ENCODE results near the gene WWOX. TPM values are rescaled to one million over a fixed set of nuclear protein-coding genes. Genes with fewer than 3 reads are reported as not detected.

Gene WWOX
- total RNA-seq, 1 donor from 2014 or later = 12.6 TPM

DNA sequence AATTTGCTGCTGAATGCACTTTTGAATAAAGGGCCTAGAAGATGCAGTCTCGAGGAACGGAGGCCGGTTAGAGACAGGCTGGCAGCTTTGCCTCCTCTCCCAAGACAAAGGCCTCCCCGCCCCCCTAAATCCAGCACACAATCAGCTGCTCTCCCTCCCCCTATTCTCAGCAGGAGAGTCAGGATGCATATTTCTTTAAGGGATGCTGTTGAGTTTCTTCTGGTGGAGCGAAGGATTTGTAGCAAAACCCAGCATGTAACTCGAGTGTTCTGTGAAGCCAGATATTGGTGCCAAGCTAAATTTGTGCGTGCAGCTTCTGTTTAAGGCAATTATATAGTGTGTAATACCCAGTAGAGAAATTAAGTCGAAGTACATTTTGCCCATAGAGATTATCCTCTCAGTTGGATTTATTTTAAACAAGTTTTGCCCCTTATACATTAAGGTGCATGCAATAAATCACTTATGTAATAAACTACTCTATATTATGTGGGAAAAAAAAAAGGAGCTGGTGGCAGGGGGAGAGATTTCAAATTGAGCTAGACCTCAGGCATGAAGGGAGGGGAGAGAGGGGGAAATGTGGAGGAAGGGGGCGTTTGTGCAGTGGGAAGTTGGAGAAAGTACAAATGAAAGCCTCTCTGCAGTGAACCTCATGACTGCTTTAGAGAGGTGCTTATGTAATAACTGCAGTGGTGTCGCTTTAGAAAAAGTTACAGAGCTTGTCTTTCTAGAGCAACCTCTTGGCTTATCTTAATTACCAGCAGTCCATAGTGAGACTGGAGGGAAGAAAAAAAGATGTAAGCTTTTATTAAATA lies 901.9 kb downstream of the WWOX start:
- Histone ChIP-seq H3K36me3 (ENCODE audit: control insufficient read depth, insufficient read depth, low read length) (no peaks in the 10 kb centered on the region), H3K27me3 (ENCODE audit: control insufficient read depth, insufficient read depth, low read length) (no peaks in the 10 kb centered on the region), H3K4me3 (ENCODE audit: low read depth, low read length) (no peak overlapping the region)
- DNase-seq (ENCODE audit: low read depth) = no peak
- TF ChIP-seq, protein P1, sequence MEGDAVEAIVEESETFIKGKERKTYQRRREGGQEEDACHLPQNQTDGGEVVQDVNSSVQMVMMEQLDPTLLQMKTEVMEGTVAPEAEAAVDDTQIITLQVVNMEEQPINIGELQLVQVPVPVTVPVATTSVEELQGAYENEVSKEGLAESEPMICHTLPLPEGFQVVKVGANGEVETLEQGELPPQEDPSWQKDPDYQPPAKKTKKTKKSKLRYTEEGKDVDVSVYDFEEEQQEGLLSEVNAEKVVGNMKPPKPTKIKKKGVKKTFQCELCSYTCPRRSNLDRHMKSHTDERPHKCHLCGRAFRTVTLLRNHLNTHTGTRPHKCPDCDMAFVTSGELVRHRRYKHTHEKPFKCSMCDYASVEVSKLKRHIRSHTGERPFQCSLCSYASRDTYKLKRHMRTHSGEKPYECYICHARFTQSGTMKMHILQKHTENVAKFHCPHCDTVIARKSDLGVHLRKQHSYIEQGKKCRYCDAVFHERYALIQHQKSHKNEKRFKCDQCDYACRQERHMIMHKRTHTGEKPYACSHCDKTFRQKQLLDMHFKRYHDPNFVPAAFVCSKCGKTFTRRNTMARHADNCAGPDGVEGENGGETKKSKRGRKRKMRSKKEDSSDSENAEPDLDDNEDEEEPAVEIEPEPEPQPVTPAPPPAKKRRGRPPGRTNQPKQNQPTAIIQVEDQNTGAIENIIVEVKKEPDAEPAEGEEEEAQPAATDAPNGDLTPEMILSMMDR (IDR thresholded peaks at IDR 0.05; ENCODE audit: insufficient read depth, low read length, severe bottlenecking) = no peak
- no peak for FAIRE-seq

DNA sequence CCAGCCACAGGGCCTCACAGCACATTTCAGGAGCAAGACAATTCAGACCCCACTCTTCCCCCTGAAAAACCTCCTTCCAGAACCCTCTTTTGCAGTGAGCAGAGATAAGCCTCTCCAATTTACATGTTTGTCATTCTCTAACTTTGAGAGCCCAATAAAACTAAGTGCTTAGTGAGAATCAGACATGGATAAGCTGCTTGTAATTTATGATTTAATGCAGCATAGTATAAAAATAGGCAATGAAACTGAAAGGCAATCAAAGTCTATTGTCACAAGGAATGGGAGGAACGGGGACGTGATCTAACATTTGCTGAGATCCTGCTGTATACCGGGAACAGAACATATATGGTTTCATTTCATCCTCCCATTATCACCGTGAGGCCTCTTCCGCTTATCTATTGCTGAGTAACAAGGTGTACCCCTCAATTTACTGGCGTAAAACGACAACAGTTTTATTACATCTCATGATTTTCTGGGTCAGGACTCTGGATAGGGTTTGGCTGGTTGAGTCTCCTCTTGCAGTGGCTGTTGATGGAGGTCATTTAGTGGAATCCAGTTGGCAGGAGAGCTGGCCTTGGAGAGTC lies 903.7 kb downstream of the WWOX start:
- DNase-seq (ENCODE audit: low read depth) (no peak), FAIRE-seq (no peak)
- Histone ChIP-seq H3K4me3 (ENCODE audit: low read depth, low read length) (no peak overlapping the region), H3K27me3 (ENCODE audit: control insufficient read depth, insufficient read depth, low read length) (no peaks in the 10 kb centered on the region), H3K36me3 (ENCODE audit: control insufficient read depth, insufficient read depth, low read length) (no peaks in the 10 kb centered on the region)
- TF ChIP-seq, protein P1 (IDR thresholded peaks at IDR 0.05; ENCODE audit: insufficient read depth, low read length, severe bottlenecking) = no peak

DNA sequence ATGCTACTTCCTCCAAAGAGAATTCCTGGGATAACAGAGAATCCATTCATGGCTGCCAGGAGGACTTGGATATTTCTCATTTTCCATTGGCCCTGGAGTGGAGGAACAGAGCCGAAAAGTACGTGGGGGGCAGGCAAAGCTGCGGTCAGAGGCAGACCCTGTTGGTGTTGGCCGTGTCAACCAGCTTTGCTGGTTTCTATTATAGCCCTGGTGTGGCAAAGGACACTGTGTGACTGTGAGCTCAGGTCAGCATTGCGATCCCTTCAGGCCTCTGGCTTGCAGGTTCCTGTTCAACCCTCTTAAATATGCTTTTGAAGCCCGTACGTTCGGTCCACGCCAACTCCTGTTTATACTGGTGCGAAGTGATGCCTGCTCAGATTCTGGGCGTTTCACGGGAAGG lies 904.9 kb downstream of the WWOX start:
- TF ChIP-seq, protein P1 (IDR thresholded peaks at IDR 0.05; ENCODE audit: insufficient read depth, low read length, severe bottlenecking) = no peak
- no peak for FAIRE-seq
- no peak overlapping the region for H3K4me3 ChIP-seq (ENCODE audit: low read depth, low read length)
- H3K27me3 ChIP-seq (ENCODE audit: control insufficient read depth, insufficient read depth, low read length) = no peaks in the 10 kb centered on the region
- no peaks in the 10 kb centered on the region for H3K36me3 ChIP-seq (ENCODE audit: control insufficient read depth, insufficient read depth, low read length)
- DNase-seq (ENCODE audit: low read depth) = no peak

DNA sequence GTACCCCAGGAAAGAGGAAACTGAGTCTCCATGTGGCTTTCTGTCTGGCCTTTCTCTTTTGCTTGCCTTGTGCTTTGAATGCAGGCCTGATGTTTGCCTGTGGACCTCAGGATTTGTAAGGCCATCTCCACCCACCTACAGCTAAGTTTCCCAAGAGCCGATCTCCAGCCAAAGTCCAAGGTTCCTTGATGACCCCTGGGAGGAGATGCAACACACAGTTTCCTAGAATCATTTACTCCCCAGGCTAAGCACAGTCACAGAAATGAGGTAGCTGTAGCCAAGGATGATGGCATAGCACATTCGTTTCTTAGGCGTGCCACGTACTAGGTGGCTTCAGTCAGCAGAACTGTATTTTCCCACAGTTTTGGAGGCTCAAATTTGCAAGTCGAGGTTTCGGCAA lies 905.6 kb downstream of the WWOX start:
- Histone ChIP-seq H3K4me3 (ENCODE audit: low read depth, low read length) (no peak overlapping the region), H3K36me3 (ENCODE audit: control insufficient read depth, insufficient read depth, low read length) (no peaks in the 10 kb centered on the region), H3K27me3 (ENCODE audit: control insufficient read depth, insufficient read depth, low read length) (no peaks in the 10 kb centered on the region)
- FAIRE-seq (no peak), DNase-seq (ENCODE audit: low read depth) (no peak)
- TF ChIP-seq, protein P1 (IDR thresholded peaks at IDR 0.05; ENCODE audit: insufficient read depth, low read length, severe bottlenecking) = no peak

DNA sequence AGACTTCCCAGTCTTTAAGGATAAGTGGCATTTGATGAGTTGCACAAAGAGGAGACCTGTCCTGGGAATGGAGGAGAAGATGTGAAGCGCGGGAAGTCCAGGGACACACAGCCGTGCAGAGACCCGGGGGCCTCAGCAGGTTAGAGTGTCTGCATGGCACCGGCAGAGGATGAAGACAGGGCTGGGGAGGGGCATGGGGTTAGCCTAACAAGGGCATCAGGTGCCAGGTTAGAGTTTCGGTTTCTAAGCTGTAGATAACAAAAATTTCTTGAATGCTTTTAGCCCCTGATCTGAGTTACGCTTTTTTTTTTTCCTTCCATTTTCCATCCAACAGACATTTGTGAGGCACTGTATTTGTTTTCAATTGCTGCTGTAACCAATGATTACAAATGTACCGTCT lies 906.8 kb downstream of the WWOX start:
- TF ChIP-seq, protein P1 (IDR thresholded peaks at IDR 0.05; ENCODE audit: insufficient read depth, low read length, severe bottlenecking) = no peak
- FAIRE-seq (no peak), DNase-seq (ENCODE audit: low read depth) (no peak)
- Histone ChIP-seq H3K27me3 (ENCODE audit: control insufficient read depth, insufficient read depth, low read length) (no peaks in the 10 kb centered on the region), H3K36me3 (ENCODE audit: control insufficient read depth, insufficient read depth, low read length) (no peaks in the 10 kb centered on the region), H3K4me3 (ENCODE audit: low read depth, low read length) (no peak overlapping the region)

All from bronchial epithelial cell (primary cell).